Activated CD8-positive, alpha-beta T cell treated with anti-CD3 and anti-CD28 coated beads for 36 hours (primary cell): ENCODE results near the gene CD274. TPM values are rescaled to one million over a fixed set of nuclear protein-coding genes. Genes with fewer than 3 reads are reported as not detected.
"Not testable (repeated sequence)": the region's sequence is repeated elsewhere in the genome, so short reads cannot be mapped to it uniquely, and the experiment has no call there.

ENCODE experiments used
- ATAC-seq: fragments of 200-7000 bp; cut with Tn5 transposase; one replicate; pipeline ENCODE4 v1.10.0; 2021; ENCODE audit warnings: mild to moderate bottlenecking, moderate library complexity
- CTCF ChIA-PET: fragments of 350-600 bp; sonication (Branson Sonifier 250); formaldehyde crosslinking; loops from one replicate; lab custom pipeline; 2021; ENCODE audit warnings: antibody characterized with exemption; lab: Charles Lee
- POLR2A ChIA-PET: fragments of 350-600 bp; sonication (Branson Sonifier 250); formaldehyde crosslinking; loops from one replicate; lab custom pipeline; 2021; ENCODE audit warnings: antibody characterized with exemption; lab: Charles Lee
- DNase-seq: peaks from one replicate; pipeline ENCODE4 v3.0.0-alpha.2; 2020
- H3K27ac Mint-ChIP-seq: one replicate; pipeline ENCODE4 v1.8.0; 2021; ENCODE audit warnings: mild to moderate bottlenecking, mixed read lengths
- H3K27me3 Mint-ChIP-seq: one replicate; pipeline ENCODE4 v1.8.0; 2021; ENCODE audit warnings: mixed read lengths
- H3K36me3 Mint-ChIP-seq: one replicate; pipeline ENCODE4 v1.8.0; 2021; ENCODE audit warnings: low read depth, mixed read lengths
- H3K4me1 Mint-ChIP-seq: one replicate; pipeline ENCODE4 v1.8.0; 2021; ENCODE audit warnings: low read depth, mixed read lengths
- H3K4me3 Mint-ChIP-seq: one replicate; pipeline ENCODE4 v1.8.0; 2021; ENCODE audit warnings: mild to moderate bottlenecking, moderate library complexity, mixed read lengths
- H3K9me3 Mint-ChIP-seq: one replicate; pipeline ENCODE4 v1.8.0; 2021; ENCODE audit warnings: mixed read lengths
- intact Hi-C: fragments of 100-400 bp; cut with micrococcal nuclease; formaldehyde crosslinking; loops from one replicate; pipeline ENCODE4 v1.10.0; 2022
- total RNA-seq, 2 experiments: library from RNA; stranded (reverse); gene quantifications; one replicate each; pipeline ENCODE4 v1.2.3, GENCODE V29; 2021
- TF ChIP-seq, protein P1 (sequence below): fragments of 200-600 bp; IDR thresholded peaks from one replicate; pipeline ENCODE4 v1.8.0; 2022; ENCODE audit warnings: antibody characterized with exemption, mild to moderate bottlenecking

Gene CD274
- total RNA-seq, 2 experiments from 2014 or later = 12.2 to 13.7 TPM

DNA sequence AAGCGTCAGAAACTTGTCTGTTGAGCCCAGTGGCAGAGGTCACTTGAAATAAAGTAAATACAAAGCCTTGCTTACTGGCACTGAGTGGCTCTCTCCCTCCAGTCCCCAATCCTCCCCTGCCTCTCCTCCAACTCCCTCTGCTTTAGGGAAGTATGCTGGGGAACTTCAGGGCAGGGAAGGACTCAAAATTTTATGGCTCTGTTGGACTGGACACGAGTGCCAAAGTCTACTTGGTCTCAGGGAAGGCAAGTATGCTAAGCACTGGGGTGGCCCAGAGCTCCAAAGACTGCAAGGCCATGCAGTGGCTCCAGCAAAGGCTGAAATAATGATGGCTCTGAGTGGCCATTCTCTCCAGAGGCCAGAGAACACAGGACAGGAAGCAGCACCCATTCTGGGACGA, 22.2 kb upstream of the CD274 start:
- H3K4me3 Mint-ChIP-seq = no peak overlapping the region
- DNase-seq = no peak
- no peaks in the 10 kb centered on the region for H3K27me3 Mint-ChIP-seq
- H3K36me3 Mint-ChIP-seq = peaks cover 11% of the 10 kb centered on the region
- H3K4me1 Mint-ChIP-seq = no peaks in the 10 kb centered on the region
- H3K9me3 Mint-ChIP-seq = no peaks in the 10 kb centered on the region
- TF ChIP-seq, protein P1, sequence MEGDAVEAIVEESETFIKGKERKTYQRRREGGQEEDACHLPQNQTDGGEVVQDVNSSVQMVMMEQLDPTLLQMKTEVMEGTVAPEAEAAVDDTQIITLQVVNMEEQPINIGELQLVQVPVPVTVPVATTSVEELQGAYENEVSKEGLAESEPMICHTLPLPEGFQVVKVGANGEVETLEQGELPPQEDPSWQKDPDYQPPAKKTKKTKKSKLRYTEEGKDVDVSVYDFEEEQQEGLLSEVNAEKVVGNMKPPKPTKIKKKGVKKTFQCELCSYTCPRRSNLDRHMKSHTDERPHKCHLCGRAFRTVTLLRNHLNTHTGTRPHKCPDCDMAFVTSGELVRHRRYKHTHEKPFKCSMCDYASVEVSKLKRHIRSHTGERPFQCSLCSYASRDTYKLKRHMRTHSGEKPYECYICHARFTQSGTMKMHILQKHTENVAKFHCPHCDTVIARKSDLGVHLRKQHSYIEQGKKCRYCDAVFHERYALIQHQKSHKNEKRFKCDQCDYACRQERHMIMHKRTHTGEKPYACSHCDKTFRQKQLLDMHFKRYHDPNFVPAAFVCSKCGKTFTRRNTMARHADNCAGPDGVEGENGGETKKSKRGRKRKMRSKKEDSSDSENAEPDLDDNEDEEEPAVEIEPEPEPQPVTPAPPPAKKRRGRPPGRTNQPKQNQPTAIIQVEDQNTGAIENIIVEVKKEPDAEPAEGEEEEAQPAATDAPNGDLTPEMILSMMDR = no peak
- ATAC-seq = no peak
- H3K27ac Mint-ChIP-seq = no peak overlapping the region
- ChIA-PET POLR2A (no interaction called here), CTCF (interaction anchor here (1.0 to 1.5 kb wide), 3 partner anchors 8 to 242 kb away, joined by 3 to 4 read pairs (median 3); no protein-coding TSS in a partner anchor)
- intact Hi-C loops = no loop called here

DNA sequence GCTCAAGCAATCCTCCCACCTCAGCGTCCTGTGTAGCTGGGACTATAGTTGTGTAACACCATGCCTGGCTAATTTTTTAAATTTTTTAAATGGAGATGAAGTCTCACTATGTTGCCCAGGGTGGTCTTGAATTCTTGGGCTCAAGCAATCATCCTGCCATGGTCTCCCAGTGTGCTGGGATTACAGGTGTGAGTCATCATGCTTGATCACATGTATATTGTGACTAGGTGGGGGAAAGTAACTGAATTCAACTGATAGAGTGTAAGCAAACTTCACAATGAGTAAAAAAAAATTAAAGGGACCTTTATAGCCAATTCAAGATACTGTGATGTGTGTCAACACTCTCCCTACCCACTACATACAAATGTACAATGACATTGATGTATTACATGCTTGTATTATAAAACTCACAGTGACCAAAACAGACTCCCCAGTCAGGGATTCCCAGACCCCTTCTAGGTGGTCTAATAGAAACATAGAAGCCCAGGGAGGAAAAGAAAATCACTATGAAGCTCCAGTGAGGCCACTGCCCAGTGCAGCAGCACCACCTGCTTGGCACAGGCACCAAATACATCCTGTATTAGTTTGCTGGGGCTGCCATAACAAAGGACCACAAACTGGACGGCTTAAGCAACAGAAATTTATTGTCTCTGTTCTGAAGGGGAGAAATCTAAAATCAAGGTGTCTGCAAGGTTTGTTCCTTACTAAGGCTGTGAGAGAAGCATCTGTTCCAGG, 21.4 kb upstream of the CD274 start:
- intact Hi-C loops = no loop called here
- peaks cover 14% of the 10 kb centered on the region for H3K36me3 Mint-ChIP-seq
- ChIA-PET POLR2A (interaction anchor here (1.1 kb wide), 1 partner anchor 12 kb away, joined by 3 read pairs; no protein-coding TSS in a partner anchor), CTCF (interaction anchor here (1.5 to 1.8 kb wide), 2 partner anchors 7 to 243 kb away, joined by 3 to 12 read pairs; partner anchors contain the start of gene INSL6)
- no peaks in the 10 kb centered on the region for H3K9me3 Mint-ChIP-seq
- no peak overlapping the region for H3K4me3 Mint-ChIP-seq
- no peak overlapping the region for H3K27ac Mint-ChIP-seq
- TF ChIP-seq, protein P1 = no peak
- DNase-seq (no peak), ATAC-seq (peak; percentile 27)
- H3K27me3 Mint-ChIP-seq = no peaks in the 10 kb centered on the region
- no peaks in the 10 kb centered on the region for H3K4me1 Mint-ChIP-seq

DNA sequence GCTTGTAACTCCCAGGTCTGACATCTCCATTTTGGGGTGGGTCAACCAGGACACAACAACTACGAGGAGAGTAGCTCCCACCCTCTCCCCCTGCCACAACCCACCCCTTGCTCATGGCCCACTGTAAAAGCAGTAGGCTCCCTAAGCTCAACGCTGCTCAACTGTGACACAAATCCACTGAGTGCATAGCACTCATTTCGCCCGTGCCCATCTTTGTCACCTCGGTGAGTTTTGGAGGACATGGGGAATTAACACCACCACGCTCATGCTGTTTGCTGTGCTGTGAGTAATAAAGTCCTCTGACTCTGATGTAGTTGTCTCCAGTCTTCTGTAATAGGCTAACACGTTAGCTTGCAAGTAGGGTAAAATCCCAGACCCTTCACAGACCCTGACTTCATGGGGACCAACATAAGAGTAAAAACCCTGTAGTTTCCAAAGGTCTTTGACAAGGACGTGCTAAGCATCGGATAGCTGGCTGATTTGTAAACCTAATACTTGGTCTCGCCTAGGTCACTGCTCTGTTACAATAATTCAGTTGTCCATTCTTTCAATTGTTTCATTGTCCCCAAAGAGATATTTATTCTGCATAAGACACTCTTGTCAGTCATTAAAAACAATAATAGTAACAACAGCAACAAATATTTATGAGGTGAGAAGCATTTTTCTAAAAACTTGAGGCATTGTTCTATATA, 20.3 kb upstream of the CD274 start:
- peaks cover 18% of the 10 kb centered on the region for H3K36me3 Mint-ChIP-seq
- no peak overlapping the region for H3K27ac Mint-ChIP-seq
- ChIA-PET POLR2A (interaction anchor here (1.1 kb wide), 1 partner anchor 11 kb away, joined by 3 read pairs; no protein-coding TSS in a partner anchor), CTCF (interaction anchor here (1.0 to 1.8 kb wide), 2 partner anchors 11 to 244 kb away, joined by 4 to 12 read pairs; partner anchors contain the start of gene INSL6)
- no peaks in the 10 kb centered on the region for H3K27me3 Mint-ChIP-seq
- no peak for ATAC-seq
- DNase-seq = no peak
- intact Hi-C loops = loop anchor here (10.0 kb wide), 1 partner anchor 105 kb away; no protein-coding TSS in a partner anchor
- no peaks in the 10 kb centered on the region for H3K9me3 Mint-ChIP-seq
- H3K4me3 Mint-ChIP-seq = no peak overlapping the region
- H3K4me1 Mint-ChIP-seq = no peaks in the 10 kb centered on the region
- TF ChIP-seq, protein P1 = no peak

DNA sequence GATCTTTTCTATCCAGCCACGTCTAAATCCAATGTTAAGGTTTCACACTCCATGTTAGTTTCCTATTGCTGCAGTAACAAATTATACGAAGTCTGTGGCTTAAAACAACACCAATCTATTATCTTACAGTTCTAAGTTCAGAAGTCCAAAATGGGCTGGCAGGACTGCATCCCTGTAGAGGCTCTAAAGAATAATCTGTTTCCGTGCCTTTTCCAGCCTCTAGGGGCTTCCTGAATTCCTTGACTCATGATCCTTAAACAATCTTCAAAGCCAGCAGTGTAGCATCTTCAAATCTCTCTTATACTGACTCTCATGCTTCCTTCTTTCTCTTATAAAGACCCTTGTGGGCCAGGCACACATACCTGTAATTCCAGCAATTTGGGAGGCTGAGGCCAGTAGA, 19.4 kb upstream of the CD274 start:
- TF ChIP-seq, protein P1 = no peak
- Mint-ChIP-seq H3K36me3 (peaks cover 26% of the 10 kb centered on the region), H3K4me3 (no peak overlapping the region), H3K4me1 (peaks cover 6% of the 10 kb centered on the region), H3K9me3 (peaks cover 2% of the 10 kb centered on the region), H3K27me3 (no peaks in the 10 kb centered on the region), H3K27ac (no peak overlapping the region)
- intact Hi-C loops = loop anchor here (10.0 kb wide), 1 partner anchor 106 kb away; no protein-coding TSS in a partner anchor
- POLR2A ChIA-PET = no interaction called here
- CTCF ChIA-PET = interaction anchor here (1.8 kb wide), 1 partner anchor 245 kb away, joined by 12 read pairs; the partner anchor contains the start of gene INSL6
- ATAC-seq (no peak), DNase-seq (no peak)

DNA sequence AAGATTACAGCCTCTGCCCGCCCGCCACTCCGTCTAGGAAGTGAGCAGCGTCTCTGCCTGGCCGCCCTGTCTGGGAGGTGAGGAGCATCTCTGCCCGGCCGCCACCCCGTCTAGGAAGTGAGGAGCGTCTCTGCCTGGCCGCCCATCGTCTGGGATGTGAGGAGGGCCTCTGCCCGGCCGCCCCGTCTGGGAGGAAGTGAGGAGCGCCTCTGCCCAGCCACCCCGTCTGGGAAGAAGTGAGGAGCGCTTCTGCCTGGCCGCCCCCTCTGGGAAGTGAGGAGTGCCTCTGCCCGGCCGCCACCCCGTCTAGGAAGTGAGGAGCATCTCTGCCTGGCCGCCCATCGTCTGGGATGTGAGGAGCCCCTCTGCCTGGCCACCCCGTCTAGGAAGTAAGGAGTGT, 17.5 kb upstream of the CD274 start:
- ATAC-seq, H3K27ac Mint-ChIP-seq, POLR2A ChIA-PET, DNase-seq, H3K9me3 Mint-ChIP-seq, H3K27me3 Mint-ChIP-seq, H3K4me3 Mint-ChIP-seq: not testable (repeated sequence)
- intact Hi-C loops = loop anchor here (10.0 kb wide), 1 partner anchor 108 kb away; no protein-coding TSS in a partner anchor
- Mint-ChIP-seq H3K4me1 (peaks cover 21% of the 10 kb centered on the region), H3K36me3 (peaks cover 34% of the 10 kb centered on the region)
- CTCF ChIA-PET = interaction anchor here (1.6 kb wide), 1 partner anchor 247 kb away, joined by 6 read pairs; no protein-coding TSS in a partner anchor

DNA sequence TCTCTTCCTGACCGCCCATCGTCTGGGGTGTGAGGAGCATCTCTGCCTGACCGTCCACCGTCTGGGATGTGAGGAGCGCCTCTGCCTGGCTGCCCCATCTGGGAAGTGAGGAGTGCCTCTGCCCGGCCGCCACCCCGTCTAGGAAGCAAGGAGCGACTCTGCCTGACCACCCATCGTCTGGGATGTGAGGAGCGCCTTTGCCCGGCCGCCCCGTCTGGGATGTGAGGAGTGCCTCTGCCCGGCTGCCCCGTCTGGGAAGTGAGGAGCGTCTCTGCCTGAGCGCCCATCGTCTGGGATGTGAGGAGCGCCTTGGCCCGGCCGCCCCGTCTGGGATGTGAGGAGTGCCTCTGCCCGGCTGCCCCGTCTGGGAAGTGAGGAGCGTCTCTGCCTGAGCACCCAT, 17.0 kb upstream of the CD274 start:
- Mint-ChIP-seq H3K4me1 (peaks cover 24% of the 10 kb centered on the region), H3K36me3 (peaks cover 34% of the 10 kb centered on the region)
- intact Hi-C loops = loop anchor here (10.0 kb wide), 1 partner anchor 109 kb away; no protein-coding TSS in a partner anchor
- DNase-seq, ATAC-seq, H3K4me3 Mint-ChIP-seq, H3K9me3 Mint-ChIP-seq, H3K27me3 Mint-ChIP-seq, CTCF ChIA-PET, POLR2A ChIA-PET, H3K27ac Mint-ChIP-seq: not testable (repeated sequence)

DNA sequence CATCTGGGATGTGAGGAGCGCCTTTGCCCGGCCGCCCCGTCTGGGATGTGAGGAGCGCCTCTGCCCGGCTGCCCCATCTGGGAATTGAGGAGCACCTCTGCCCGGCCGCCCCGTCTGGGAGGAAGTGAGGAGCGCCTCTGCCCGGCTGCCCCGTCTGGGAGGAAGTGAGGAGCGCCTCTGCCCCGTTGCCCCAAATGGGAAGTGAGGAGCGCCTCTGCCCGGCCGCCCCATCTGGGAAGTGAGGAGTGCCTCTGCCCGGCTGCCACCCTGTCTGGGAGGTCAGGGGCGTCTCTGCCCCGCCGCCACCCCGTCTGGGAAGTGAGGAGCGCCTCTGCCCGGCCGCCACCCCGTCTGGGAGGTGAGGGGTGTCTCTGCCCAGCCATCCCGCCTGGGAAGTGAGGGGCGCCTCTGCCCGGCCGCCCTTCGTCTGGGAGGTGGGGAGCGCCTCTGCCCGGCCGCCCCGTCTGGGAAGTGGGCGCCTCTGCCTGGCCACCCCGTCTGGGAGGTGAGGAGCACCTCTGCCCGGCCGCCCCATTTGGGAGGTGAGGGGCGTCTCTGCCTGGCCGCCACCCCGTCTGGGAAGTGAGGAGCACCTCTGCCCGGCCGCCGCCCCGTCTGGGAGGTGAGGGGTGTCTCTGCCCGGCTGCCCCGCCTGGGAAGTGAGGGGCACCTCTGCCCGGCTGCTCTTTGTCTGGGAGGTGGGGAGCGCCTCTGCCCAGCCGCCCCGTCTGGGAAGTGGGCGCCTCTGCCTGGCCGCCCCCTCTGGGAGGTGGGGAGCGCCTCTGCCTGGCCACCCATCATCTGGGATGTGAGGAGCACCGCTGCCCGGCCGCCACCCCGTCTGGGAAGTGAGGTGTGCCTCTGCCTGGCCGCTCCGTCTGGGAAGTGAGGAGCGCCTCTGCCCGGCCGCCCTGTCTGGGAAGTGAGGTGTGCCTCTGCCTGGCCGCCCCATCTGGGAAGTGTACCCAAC, 16.2 kb upstream of the CD274 start:
- DNase-seq, CTCF ChIA-PET, H3K27ac Mint-ChIP-seq, H3K4me3 Mint-ChIP-seq, ATAC-seq, POLR2A ChIA-PET, H3K27me3 Mint-ChIP-seq, H3K9me3 Mint-ChIP-seq: not testable (repeated sequence)
- H3K36me3 Mint-ChIP-seq = peaks cover 34% of the 10 kb centered on the region
- intact Hi-C loops = loop anchor here (10.0 kb wide), 1 partner anchor 109 kb away; no protein-coding TSS in a partner anchor
- peaks cover 32% of the 10 kb centered on the region for H3K4me1 Mint-ChIP-seq
